HG03045 (cell line): ENCODE data around the gene SMIM45.

Experiments used
- ATAC-seq: cut with Tn5 transposase; IDR thresholded peaks from one replicate; pipeline ENCODE4 v1.9.1; 2021; ENCODE audit warnings: mild to moderate bottlenecking, moderate library complexity; ENCODE audit not compliant: unreplicated experiment

Gene SMIM45

DNA sequence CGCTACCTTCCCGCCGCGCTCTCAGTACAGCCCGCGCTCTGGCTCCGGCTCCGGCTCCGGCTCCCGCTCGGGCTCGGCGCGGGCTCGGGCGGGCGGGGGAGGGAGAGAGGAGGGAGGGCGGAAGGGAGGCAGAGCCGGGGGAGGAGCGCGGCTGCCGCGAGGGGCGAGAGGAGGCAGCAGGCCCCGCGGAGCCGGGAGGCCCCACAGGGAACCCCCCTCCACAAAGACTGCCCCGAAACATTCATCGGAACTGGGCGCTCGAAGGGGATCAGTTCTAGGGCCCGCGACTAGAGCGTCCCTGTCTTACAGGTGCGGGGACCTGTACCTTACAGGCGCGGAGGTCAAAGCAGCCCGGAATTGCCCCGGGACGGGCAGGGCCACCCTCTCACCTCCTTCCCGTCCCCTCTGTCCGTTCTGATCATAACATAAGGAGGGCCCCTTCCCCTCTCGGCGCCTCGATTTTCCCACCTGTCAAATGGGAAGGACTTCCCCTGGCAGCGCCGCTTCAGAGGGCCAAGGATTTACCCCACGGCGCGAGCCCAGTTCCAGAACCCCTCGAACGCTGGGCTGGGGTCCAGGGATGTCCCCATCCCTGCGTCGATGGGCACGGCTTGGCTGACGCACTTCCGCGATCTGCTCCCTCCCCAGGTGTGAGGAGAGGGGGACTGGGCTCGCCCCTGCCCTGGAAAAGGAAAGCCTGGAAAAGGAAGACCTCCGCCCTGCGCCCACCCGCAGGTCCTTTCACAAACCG, 36.7 kb upstream of the SMIM45 start, which contains the start of gene SHISA8:
Gene SHISA8 (minus strand): TSS at position 40 of the 751 bp plus-strand sequence. CDS start 407 bp downstream, outside the sequence.
- no peak for ATAC-seq

DNA sequence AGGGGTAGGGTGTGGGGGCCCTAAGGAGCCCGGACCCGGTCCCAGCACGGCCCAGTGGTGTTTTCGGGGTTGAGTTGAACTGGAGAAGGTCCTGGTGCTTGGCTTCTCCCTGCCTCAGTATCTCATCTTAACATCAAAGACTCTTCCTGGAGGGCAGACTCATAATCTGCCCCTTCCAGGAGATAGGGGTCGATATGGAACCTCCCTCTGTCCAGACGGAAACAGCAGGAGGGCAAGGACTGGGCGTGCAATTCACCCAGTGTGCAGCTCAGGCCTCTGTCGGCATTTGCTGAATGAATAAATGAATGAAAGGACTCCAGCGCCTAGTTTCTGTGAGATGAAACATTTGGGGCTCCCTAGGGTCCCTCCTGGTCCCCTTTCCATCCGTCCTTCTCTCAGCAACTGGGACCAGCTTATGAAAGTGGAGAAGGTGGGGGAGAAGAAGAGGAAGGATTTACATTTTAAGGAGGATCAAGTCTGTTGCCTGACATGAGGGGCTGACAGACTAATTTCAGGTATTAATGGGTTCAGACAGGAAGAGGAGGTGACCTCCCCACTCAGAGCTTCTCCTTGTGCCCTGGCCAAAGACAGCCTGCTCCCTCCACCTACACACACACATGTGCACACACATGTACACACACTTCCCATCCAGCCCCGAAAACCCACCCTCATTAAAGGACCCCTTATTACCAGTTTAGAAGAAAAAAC, 36.0 kb upstream of the SMIM45 start:
- no peak for ATAC-seq

DNA sequence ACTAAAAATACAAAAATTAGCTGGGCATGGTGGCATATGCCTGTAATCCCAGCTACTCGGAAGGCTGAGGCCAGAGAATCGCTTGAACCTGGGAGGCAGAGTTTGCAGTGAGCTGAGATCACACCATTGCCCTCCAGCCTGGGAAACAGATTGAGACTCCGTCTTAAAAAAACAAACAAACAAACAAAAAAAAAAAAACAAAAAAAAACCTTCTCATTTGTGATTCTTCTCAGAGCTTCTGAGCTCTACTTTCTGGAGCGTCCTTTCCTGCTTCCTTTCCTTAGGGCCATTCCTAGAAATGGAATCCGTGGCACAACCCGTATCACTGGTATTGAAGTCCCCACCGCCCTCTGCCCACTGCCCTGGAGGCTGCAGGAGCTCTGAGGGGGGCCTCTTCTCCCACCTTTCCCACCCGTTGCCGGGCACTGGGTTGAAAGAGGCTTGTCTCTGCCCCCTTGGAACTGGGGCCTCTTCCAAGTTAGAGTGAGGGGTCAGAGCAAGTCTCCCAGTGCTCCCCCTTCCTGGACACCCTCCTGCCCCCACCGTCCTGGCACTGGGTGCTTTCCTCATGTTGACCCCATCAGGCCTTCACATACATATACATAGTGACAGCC, 35.1 kb upstream of the SMIM45 start:
- ATAC-seq: no peak

DNA sequence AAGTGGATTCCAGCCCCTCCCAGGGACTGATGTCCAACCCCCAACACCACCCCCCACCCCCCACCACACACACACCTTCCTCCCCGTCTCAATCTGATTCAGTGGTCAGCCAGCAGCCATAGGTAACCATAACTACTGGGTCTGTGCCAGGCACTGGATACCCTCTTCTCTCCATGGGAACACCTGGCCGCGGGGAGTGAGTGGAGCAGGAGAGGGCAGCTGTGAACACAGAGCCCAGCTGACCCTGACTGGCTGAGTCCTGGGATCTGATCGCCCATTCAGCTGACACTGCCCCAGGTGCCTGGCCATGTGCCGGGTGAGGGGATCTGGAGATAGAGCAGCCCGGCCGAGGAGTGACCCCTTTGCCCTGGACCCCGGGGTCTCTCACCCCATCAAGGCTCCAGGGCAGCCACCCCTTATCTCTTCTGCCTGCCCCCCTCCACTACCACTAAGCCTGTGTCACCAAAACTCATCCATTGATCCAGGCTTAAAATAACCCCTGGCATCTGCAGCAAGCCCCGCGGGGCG, 34.5 kb upstream of the SMIM45 start:
- no peak for ATAC-seq

DNA sequence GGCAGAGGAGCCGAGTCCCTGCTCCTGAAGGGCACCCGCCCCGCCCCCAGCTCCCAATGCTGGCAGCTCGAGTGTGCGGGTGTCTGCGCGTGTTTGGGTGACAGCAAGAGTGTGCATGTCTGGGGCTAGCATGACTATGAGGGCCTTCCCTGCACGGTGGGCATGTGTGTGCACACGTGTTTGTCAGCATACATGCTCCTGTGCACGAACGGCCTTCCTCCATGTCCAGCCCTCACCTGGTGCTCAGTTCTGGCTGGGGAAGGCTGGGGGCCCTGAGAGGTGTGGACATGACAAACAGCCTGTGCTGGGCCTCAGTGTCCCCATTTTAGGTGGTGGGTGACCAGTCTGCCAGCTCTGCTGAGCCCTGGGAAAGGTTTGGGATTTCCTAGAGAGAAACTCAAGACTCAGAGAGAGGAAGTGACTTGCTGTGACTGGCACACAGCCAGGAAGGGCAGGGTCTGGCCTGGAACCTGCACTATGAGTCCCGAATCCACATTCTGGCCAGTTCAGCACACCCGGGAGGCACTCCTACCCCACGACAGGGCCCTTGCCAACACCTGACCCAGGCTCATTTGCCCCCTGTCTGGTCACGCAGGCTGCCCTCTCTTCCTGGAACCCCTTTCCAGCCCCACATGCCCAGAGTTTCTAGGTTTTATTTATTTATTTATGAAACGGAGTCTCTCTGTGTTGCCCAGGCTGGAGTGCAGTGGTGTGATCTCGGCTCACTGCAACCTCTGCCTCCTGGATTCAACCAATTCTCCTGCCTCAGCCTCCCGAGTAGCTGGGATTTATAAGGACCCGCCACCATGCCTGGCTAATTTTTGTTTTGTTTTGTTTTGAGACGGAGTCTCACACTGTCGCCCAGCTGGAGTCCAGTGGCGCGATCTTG, 33.8 kb upstream of the SMIM45 start:
- ATAC-seq: no peak

DNA sequence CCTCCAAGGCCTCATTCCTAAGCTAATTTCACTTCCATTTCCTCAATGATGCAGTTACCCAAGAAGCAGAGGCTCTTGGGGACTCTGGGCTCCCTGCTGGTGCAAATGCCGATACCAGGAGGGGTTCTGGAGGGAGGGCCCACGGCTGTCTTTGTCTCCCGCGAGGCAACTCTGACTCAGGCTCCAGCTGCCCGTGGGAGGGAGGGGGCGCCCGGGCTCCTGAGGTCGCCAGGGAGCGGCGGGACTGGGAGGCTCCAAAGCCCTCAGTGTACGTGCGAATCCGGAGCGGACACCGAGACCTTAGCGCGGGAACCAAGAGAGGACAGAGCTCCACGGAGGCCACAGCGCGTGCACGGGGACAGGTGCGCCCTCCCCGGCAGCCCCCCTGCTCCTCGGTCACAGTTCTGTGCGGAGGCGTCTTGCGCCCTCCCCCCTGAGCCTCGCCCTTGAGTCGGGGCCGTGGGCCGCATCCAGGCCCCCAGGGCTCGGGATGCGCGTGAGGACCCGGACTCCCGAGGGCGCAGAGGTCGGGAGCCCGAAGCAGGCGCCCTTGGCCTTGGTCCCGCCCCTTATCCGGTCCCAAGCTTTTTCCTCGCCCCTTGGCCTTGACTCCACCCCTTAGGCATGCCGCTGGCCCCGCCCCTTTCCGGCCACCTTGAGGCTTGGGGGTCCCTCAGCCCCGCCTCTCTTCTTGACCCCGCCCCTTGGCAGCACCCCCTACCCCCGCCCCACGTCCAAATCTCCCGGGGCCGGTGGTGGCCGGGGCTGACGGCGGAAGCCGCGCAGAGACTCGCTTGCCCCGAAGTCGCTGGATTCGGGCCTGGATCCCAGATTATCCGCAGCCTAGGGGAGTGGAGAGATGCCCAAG, 32.4 kb upstream of the SMIM45 start:
- peak; percentile 49 for ATAC-seq

DNA sequence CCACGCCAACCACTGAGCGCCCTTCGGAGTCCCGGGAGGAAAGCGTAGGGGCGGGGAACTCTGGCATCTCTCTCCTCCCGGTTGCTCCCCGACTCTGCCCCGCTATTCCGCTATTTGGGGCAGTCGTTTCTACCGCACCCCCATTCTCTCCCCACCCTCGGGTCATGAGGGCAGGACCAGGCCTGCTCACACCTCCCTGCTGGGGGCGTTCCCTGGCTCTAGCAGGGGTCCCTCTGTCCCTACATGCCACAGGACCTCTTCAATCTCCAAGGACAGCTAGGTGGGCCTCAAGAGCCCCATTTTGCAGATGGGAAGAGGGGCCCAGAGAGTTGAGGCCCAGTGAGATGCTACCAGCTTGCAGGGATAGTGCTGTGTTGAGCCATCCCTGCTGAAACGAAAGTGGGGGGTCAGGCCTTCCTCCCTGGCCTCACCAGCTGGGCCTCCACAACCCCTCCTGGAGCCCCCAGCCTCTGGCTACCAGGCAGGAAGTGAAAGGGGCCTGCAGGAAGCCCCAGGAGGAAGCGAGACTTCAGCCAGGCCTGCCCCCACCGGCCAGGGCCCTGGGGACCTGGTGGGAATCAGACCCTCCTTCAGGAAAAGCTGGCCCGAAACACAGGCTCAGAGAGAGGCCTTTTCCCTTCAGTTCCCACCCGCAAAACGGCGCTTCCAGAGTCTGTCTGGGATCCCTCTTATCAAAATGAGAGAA, 31.5 kb upstream of the SMIM45 start:
- ATAC-seq: peak; percentile 12

DNA sequence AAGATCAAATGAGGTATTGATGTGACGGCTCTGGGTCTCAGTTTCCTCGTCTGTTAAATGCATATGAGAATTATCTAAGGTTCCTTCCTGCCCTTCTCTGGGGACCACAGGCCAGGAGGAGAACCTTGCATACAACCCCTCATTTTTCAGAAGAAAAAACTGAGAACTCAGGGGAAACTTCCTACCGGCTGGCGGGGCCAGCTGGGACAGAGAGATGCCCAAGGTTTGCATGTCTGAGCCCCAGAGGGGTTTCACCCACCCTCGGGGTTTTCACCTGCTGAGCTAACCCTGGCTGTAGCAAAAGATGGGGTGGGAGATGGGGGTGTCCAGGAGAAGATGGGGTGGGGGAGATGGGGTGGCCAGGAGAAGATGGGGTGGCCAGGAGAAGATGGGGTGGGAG, 29.6 kb upstream of the SMIM45 start:
- ATAC-seq: no peak

DNA sequence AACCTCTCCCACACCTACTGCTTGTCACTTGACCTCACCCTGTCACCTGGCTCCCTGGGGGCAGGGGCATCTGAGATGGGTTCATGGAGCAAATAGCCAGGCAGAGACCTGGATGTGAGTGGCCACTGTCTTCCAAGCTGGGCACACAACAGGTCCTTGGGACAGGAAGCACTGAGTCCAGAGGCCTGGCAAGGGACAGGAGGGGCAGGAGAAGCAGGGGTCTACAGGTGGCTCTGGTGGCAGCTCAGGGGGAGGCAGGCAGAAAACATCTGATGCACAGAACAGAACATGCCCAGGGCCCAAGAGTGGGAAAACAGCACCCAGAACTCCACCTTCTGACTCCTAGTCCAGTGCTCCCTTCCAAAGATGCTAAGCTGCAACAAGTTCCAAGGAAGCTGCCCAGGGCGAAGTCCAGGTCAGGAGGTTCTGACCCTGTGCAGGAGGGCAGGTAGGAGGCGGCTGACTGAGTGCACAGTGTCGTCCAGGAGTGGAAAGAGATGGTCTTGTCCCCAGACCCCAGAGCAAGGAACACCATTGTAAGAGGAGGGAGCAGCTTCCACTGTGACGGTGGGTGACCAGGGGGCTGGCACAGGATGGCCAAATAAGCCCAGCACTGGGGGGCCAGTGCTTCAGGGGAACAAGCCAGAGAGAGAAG, 28.9 kb upstream of the SMIM45 start:
- no peak for ATAC-seq

DNA sequence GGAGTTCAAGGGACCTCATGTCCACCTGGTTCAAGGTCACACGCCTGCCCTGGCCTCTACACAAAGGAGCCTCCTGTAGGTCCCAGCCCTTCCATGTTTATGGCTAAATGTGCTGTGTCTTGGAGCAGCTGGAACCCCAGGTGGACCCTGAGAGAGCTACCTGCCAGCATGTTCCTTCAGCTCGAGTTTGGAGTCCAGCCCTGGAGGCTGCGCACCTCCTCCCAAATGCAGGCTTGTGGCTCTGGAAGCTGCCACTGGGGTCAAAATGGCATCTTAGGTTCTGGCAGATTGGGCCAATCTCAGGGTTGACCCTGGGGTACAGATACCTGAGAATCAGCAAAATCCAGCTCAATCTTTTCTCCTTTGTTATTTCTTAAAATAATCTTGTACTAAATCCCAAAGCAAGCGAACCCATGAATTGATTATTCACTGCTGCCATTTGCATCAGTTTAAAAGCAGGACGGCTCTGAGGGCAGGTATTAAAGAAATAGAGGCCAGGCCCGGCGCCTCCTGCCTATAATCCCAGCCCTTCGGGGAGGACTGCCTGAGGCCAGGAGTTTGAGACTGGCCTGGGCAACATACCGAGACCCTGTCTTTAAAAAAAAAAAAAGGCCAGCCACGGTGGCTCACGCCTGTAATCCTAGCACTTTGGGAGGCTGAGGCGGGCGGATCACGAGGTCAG, 28.2 kb upstream of the SMIM45 start:
- ATAC-seq: no peak

DNA sequence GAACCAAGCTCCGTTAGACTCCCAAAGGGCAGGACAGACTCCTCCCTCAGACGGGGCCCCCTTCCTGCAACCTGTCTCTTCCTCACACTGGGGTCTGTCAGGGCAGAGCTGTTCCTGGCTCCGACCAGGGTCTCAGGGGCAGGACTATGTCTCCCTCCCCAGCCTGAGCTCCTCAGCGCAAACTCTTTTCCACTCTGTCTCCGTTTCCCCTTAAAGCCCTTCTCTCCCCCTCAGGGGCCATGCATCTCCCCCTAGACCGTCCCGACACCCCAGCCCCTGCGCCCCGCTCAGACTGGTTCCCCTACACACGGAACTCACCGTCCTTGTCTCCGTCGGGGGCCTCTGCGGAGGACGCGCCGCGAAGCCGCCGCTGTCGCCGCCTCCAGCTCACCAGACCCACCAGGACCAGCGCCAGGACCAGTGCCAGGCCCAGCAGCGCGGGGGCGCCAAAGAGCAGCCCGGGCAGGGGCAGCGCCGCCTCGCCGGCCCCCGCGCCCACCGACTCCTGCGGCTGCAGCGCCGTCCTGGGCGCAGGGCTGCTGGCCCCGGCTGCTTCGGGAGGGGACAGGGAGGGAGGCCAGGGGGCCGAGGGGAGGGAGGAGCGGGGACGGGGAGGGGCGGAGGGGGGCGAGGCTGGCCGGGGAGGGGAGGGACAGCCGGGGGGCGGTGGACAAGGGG, 26.0 kb upstream of the SMIM45 start:
- peak; percentile 38 for ATAC-seq

DNA sequence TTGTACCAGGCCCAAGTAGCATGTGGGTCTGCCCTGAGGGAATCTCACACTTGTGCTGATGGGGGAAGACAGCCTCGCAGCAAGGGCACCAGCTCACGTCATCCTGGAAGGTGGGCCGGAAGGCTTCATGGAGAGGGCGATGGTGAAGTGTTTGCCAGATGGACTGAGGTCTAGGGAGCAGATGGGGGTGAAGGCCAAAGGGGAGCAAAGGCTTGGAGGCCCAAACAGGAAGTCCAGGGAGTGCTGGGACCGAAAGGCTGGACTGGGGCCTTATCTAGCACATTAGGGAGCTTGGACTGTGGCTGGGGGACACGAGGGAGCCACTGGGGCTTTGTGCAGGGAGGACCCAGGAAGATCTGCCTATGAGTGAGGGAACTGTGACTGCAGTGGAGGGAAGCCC, 24.1 kb upstream of the SMIM45 start:
- no peak for ATAC-seq

DNA sequence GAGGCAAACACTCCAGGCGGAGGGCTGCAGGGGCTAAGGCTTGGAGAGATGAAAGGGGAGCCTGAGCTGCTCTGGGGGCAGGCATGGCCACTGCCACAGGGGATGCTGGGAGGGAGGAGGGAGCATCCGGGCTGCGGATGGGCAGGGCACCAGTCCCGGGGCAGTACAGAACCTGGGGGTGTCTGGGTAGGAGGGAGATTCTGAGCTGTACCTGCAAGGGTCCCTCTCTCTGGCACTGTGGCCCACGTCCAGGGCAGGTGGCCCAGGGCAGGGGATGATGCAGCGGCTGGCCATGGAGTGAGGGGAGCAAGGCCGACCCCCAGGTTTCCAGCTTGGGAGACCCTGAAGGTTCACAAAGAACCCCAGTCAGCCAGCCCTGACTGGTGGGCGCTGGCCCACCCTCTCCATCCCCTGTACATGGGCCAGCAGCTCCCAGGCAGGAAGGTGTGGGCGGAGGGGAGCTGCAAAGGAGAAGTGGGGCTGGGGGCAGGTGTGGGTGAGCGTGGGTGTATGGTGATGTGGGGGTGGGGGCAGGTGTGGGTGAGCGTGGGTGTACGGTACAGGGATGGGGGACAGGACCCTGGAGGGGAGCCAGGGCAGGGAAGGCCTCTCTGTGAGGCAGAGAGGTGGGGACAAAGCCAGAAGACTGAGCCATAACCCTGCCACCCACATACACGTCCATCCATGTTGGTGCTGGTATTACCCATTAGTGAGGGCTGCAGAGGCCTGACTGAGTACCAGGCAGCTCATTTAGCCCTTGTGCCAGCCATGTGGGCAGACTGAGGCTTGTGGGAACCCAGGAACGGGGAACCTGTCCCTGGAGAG, 23.1 kb upstream of the SMIM45 start:
- no peak for ATAC-seq

DNA sequence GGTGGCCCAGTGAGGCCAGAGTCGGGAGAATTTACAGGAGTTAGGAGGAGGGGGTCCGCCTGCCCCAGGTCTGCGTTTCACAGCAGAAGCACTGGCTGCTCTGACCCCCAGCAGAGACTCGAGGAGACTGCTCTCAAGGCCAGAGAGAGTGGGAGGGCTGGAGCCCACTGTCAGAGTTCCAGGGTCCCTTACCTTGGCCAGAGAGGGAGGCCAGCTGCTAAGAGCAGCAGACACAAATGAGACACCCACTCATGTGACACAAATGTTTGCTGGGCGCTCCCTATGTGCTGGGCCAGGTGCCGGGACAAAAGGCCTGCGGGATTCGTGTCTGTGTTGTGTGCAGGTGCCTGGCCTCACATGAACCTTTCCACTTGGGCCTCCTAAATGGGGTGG, 22.5 kb upstream of the SMIM45 start:
- ATAC-seq: no peak

DNA sequence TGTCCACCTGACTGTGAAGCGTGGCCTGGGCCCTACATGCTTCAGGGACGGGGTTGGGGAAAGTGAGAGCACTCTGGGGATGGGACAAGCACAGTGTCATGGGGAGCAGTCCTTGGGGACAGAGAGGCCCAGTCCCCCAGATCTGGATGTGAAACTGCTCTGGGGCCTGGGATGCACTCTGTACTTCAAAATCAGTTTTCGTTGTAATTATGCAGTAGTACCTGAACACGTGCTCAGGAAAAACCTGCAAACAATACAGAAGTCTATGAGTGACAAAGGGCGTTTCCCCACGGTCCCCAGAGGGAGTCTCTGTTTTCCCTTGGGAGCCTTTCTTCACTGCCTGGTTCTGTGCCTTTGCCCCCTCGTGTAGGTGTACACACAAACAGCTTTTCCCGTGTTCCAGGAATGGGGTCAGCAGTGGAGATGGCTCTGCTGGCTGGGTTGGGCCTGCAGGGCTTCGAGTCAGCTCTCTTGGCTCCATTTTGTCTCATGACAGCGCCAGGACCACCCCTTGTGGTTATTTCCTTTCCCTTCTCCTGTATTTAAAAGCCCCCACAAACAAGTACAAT, 20.2 kb upstream of the SMIM45 start:
- no peak for ATAC-seq

DNA sequence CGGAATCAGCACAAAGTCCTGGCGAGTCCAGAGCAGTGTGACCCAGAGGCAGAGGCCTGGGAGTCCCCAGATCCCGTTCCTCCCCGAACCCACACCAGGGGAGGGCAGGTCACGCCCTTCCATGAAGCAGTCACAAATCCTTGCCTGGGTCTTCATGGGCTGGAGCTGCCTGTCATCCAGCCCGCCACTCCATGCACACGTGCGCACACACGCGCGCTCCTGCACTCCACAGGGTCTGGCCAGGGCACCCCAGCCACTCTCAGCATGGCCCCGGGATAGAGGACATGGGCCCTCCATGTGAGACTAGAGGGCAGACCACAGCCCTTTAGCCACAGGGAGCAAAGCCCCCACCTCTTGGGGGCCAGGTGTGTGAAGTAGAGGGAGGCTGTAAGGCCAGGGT, 19.6 kb upstream of the SMIM45 start:
- ATAC-seq: no peak
